Measurements from ENCODE around the gene ZNF326.

DNA sequence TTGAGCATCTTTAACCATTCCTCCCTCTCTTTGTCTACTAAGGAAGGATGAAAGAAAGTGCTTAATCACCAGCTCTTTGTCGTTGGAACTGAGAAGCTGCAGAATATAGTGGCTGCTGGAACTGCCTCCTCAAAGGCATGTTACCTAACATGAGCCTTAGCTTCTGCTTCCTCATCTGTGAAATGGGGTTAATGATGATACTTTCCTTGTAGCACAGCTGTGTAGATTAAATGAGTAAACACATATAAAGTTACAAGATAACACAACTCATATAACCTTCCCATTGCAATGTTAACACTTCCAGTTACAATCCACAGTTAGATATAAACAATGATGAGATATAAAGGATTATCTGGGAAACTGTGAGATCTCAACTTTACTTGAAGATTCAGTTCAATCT is 48.4 kb upstream of the ZNF326 start:
- TF ChIP-seq, protein P1, sequence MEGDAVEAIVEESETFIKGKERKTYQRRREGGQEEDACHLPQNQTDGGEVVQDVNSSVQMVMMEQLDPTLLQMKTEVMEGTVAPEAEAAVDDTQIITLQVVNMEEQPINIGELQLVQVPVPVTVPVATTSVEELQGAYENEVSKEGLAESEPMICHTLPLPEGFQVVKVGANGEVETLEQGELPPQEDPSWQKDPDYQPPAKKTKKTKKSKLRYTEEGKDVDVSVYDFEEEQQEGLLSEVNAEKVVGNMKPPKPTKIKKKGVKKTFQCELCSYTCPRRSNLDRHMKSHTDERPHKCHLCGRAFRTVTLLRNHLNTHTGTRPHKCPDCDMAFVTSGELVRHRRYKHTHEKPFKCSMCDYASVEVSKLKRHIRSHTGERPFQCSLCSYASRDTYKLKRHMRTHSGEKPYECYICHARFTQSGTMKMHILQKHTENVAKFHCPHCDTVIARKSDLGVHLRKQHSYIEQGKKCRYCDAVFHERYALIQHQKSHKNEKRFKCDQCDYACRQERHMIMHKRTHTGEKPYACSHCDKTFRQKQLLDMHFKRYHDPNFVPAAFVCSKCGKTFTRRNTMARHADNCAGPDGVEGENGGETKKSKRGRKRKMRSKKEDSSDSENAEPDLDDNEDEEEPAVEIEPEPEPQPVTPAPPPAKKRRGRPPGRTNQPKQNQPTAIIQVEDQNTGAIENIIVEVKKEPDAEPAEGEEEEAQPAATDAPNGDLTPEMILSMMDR (IDR thresholded peaks at IDR 0.05 in 2 of 3, conservative IDR thresholded peaks at IDR 0.05 in 1 of 3; ENCODE audit: borderline replicate concordance in 1 of 3, insufficient read depth in 1 of 3, low read depth in 2 of 3, low read length in 2 of 3), result no peak
- TF ChIP-seq POLR2AphosphoS5 (IDR thresholded peaks at IDR 0.05; ENCODE audit: low read depth, low read length), result no peak
- no peak for TF ChIP-seq JUND (IDR thresholded peaks at IDR 0.05)
- no peak for TF ChIP-seq CEBPB (IDR thresholded peaks at IDR 0.05; ENCODE audit: low read depth)
- TF ChIP-seq, protein P2, sequence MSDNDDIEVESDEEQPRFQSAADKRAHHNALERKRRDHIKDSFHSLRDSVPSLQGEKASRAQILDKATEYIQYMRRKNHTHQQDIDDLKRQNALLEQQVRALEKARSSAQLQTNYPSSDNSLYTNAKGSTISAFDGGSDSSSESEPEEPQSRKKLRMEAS (IDR thresholded peaks at IDR 0.05), result no peak
- no peak for TF ChIP-seq REST (IDR thresholded peaks at IDR 0.05; ENCODE audit: low read depth)
- no peak for TF ChIP-seq EZH2 (IDR thresholded peaks at IDR 0.05)
- TF ChIP-seq CBX3 (IDR thresholded peaks at IDR 0.05; ENCODE audit: low read depth), result no peak

All from HCT116 (cell line).